Fibroblast of skin of right quadriceps (primary cell): ENCODE data around the gene CCR2.
"Not testable (repeated sequence)": the region's sequence is repeated elsewhere in the genome, so short reads cannot be mapped to it uniquely, and the experiment has no call there.

Experiments used
- DNase-seq: peaks from one replicate; pipeline ENCODE4 v3.0.0-alpha.2; 2013

The CCR2 gene

GRCh38 chr3:46353647-46354410, at the start of gene CCR2:
Gene CCR2 (plus strand): TSS chr3:46354111. CDS start chr3:46357528, 3,417 bp downstream.
- DNase-seq: no peak

- no peak for DNase-seq
These were observed 49.2 kb upstream of the CCR2 start for GRCh38 chr3:46304739-46305138.

GRCh38 chr3:46312991-46313390, 40.9 kb upstream of the CCR2 start:
- peak; percentile 4 for DNase-seq

GRCh38 chr3:46314517-46314916, 39.4 kb upstream of the CCR2 start:
- no peak for DNase-seq

GRCh38 chr3:46316206-46316605, 37.7 kb upstream of the CCR2 start:
- no peak for DNase-seq

- no peak for DNase-seq
These were observed 35.5 kb upstream of the CCR2 start for GRCh38 chr3:46318207-46318927.

- DNase-seq: no peak
These were observed 32.3 kb upstream of the CCR2 start for GRCh38 chr3:46321461-46322104.

GRCh38 chr3:46324036-46324435, 29.9 kb upstream of the CCR2 start:
- no peak for DNase-seq

GRCh38 chr3:46325645-46326300, 28.1 kb upstream of the CCR2 start:
- no peak for DNase-seq

- DNase-seq: not testable (repeated sequence)
These were observed 23.2 kb upstream of the CCR2 start for GRCh38 chr3:46330676-46331075.

- DNase-seq: peak; percentile 4
These were observed 19.0 kb upstream of the CCR2 start for GRCh38 chr3:46334741-46335478.

GRCh38 chr3:46335541-46335940, 18.4 kb upstream of the CCR2 start:
- DNase-seq: no peak

GRCh38 chr3:46337911-46338310, 16.0 kb upstream of the CCR2 start:
- no peak for DNase-seq

- no peak for DNase-seq
These were observed 15.1 kb upstream of the CCR2 start for GRCh38 chr3:46338840-46339239.

- DNase-seq: no peak
These were observed 9.4 kb upstream of the CCR2 start for GRCh38 chr3:46344476-46344875.

GRCh38 chr3:46348823-46349482, 5.0 kb upstream of the CCR2 start:
- DNase-seq: no peak

GRCh38 chr3:46349484-46350261, 4.2 kb upstream of the CCR2 start:
- no peak for DNase-seq

GRCh38 chr3:46350262-46350565, 3.7 kb upstream of the CCR2 start:
- no peak for DNase-seq

- no peak for DNase-seq
These were observed 2.3 kb upstream of the CCR2 start for GRCh38 chr3:46351646-46352045.

- no peak for DNase-seq
These were observed 821 bp upstream of the CCR2 start for GRCh38 chr3:46353090-46353489.

GRCh38 chr3:46354478-46354877, 567 bp downstream of the CCR2 start:
- no peak for DNase-seq
